Ectodermal cell (in vitro differentiated cells): ENCODE data around the gene HNRNPH1.

Experiments
- H3K27ac ChIP-seq: 2 replicates; pipeline ENCODE4 v1.7.0; 2013; ENCODE audit warnings: mild to moderate bottlenecking, low read depth, low read length; ENCODE audit not compliant: insufficient read depth, poor library complexity, severe bottlenecking
- H3K27me3 ChIP-seq: 2 replicates; pipeline ENCODE4 v1.7.0; 2013; ENCODE audit warnings: mild to moderate bottlenecking, low read length; ENCODE audit not compliant: insufficient read depth, control insufficient read depth, poor library complexity, severe bottlenecking
- H3K36me3 ChIP-seq: one replicate; pipeline ENCODE4 v1.7.0; 2013; ENCODE audit warnings: low read length; ENCODE audit not compliant: control insufficient read depth, insufficient read depth
- H3K4me1 ChIP-seq: one replicate; pipeline ENCODE4 v1.7.0; 2013; ENCODE audit warnings: low read length; ENCODE audit not compliant: control insufficient read depth, insufficient read depth
- H3K4me3 ChIP-seq: 2 replicates; pipeline ENCODE4 v1.7.0; 2013; ENCODE audit warnings: low read depth, low read length, control low read depth; ENCODE audit not compliant: insufficient read depth
- H3K9me3 ChIP-seq: 2 replicates; pipeline ENCODE4 v1.7.0; 2013; ENCODE audit warnings: mild to moderate bottlenecking, low read length, moderate library complexity; ENCODE audit not compliant: control insufficient read depth
- WGBS, 2 experiments: methylation state at CpG; one replicate each; pipeline ENCODE4 v1.1.7; 2013; ENCODE audit warnings: missing lambda C conversion rate in 2 of 2; 5-methylcytosine and 5-hydroxymethylcytosine counted together

HNRNPH1 gene

DNA sequence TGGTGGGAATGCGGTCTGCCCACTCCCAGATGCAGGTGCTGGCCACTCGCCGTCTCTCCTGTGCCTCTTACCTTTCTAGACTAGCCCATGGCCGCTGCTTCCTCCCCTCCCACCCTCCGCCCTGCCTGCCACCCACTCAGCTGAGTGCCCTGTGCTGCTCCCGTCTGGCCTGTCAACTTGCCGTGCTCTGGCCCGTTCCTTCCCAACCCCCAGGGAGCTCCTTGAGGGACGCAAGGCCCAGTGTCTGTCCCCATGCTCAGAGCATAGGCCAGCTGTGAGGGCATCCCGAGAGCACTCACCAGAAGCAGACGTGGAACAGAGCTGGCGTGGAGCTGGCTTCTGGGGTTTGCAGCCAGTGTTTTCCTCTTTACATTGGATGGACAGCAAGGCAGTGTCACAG is 20.2 kb downstream of the HNRNPH1 start:
- Histone ChIP-seq H3K4me3 (no peak overlapping the region), H3K27ac (no peak overlapping the region), H3K9me3 (no peaks in the 10 kb centered on the region), H3K36me3 (peaks cover 41% of the 10 kb centered on the region), H3K4me1 (no peaks in the 10 kb centered on the region), H3K27me3 (no peaks in the 10 kb centered on the region)
- 94 to 95% methylated on average over 12 of the region's 12 CpGs for WGBS, 2 experiments

DNA sequence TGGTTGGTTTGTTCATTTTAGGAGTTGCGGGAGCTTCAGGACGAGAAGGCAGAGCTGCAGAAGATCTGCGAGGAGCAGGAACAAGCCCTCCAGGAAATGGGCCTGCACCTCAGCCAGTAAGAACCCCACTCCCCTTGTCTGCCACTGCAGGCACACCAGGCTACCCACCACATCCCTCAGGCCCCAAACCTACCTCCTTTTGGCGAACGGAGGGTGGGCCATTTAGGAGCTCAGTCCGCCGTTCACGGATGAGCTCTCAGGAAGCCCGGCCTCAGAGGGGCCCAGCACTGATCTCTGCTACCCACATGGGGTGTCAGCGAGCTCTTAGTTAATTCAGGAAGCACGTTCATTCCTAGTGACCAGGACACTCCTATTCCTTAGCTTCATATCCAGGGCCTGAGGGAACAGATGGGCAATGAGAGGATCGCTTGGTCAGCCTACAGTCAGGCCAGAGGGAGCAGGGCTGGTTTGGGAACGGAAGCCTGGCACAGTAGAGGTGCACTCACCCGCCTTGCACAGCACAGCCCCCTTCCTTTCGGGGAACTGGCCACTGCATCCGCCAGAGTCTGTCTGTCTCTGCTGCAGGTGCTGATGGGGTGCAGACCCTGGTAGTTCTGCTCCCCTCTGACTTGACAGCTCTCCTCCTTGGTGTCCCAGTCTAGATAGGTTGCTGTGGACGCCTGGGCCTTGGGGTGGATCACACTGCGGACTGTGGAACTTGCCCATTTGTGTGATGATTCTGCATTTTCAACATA is 21.4 kb downstream of the HNRNPH1 start:
- no peaks in the 10 kb centered on the region for H3K27me3 ChIP-seq
- no peaks in the 10 kb centered on the region for H3K4me1 ChIP-seq
- no peaks in the 10 kb centered on the region for H3K9me3 ChIP-seq
- peaks cover 48% of the 10 kb centered on the region for H3K36me3 ChIP-seq
- no peak overlapping the region for H3K4me3 ChIP-seq
- no peak overlapping the region for H3K27ac ChIP-seq
- WGBS, 2 experiments = 93 to 94% methylated on average over 18 of the region's 18 CpGs

DNA sequence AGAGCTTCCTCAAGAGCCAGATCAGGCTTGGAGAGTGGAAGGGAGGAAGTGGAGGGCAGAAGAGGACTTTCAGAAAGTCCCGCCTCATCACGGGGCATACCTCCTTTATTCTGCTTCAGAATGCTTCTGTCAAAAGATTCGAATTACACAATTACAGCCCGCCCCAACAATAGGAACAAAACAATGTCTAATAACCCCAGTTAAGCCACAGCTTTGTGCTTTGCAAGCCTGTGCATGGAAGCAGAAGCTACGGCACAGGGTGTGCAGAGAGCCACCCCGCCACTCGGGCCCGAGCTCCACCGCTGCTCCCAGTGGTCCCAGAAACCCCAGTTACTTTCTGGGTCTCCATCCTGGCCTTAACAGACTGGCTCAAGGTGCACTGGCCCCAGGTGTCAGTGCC is 23.5 kb downstream of the HNRNPH1 start:
- Histone ChIP-seq H3K4me1 (no peaks in the 10 kb centered on the region), H3K27me3 (no peaks in the 10 kb centered on the region), H3K27ac (no peak overlapping the region), H3K9me3 (no peaks in the 10 kb centered on the region), H3K4me3 (no peak overlapping the region), H3K36me3 (peaks cover 47% of the 10 kb centered on the region)
- WGBS, 2 experiments = 94 to 95% methylated on average over 9 of the region's 9 CpGs

DNA sequence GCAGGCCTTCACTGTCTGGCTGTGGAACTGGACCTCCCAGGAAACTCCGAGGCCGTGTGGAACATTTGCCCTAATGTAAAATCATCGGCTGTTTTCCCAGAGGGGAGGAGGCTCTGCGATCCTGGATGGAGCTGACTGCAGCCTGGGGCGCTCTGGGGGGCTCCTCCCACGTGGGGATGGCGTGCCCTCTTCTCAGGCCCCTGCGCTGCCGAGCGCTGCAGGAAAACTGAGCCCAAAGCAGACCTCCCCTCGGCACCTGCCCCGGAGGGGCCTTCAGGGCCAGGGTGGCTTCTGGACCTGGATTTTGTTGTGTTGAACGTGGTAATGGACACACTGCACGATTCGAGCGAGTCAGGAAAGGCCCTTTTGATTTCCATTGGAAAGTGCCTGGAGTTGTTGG is 23.9 kb downstream of the HNRNPH1 start:
- Histone ChIP-seq H3K36me3 (peaks cover 51% of the 10 kb centered on the region), H3K4me3 (no peak overlapping the region), H3K9me3 (no peaks in the 10 kb centered on the region), H3K27ac (no peak overlapping the region), H3K27me3 (no peaks in the 10 kb centered on the region), H3K4me1 (no peaks in the 10 kb centered on the region)
- 96% methylated on average over 16 of the region's 16 CpGs for WGBS, 2 experiments

DNA sequence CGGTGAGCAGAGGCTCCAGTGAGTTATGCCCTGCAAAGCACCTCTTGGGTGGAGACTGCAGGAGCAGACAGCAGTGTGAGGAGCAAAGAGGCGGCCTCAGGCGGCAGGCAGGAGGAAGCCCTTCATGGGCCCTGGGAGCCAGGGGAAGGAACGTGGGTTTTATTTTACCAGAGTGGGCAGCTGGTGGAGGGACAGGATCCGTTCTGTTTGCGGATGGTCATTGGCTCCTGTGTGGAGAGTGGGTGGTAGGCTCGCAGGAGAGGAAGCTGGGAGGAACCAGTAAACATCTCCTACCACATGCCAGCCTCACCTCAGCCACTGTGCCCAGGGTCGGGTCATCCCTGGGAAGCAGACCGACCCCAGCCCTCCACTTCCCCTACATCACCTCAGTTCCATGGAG is 24.4 kb downstream of the HNRNPH1 start:
- no peaks in the 10 kb centered on the region for H3K4me1 ChIP-seq
- 84 to 86% methylated on average over 7 to 9 of the region's 9 CpGs for WGBS, 2 experiments
- H3K27ac ChIP-seq = no peak overlapping the region
- H3K4me3 ChIP-seq = no peak overlapping the region
- peaks cover 53% of the 10 kb centered on the region for H3K36me3 ChIP-seq
- H3K27me3 ChIP-seq = no peaks in the 10 kb centered on the region
- H3K9me3 ChIP-seq = no peaks in the 10 kb centered on the region

DNA sequence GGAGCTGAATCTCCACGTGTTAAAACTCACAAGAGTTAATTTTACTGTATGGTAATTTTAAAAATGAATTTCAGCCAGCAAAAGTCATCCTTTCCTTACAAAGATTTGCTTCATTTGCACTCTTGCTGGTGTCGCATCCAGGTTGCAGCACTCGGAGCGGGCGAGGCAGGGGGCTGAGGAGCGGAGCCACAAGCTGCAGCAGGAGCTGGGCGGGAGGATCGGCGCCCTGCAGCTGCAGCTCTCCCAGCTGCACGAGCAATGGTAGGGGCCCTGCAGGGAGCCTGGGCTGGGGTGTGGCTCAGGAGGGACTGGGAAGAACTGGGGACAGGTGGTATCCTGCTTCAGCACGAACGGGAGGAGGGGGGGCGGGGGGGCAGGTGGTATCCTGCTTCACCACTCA is 27.1 kb downstream of the HNRNPH1 start:
- H3K27me3 ChIP-seq = no peaks in the 10 kb centered on the region
- no peaks in the 10 kb centered on the region for H3K4me1 ChIP-seq
- H3K4me3 ChIP-seq = no peak overlapping the region
- no peaks in the 10 kb centered on the region for H3K9me3 ChIP-seq
- peaks cover 57% of the 10 kb centered on the region for H3K36me3 ChIP-seq
- WGBS, 2 experiments = 91% methylated on average over 13 of the region's 13 CpGs
- H3K27ac ChIP-seq = no peak overlapping the region

DNA sequence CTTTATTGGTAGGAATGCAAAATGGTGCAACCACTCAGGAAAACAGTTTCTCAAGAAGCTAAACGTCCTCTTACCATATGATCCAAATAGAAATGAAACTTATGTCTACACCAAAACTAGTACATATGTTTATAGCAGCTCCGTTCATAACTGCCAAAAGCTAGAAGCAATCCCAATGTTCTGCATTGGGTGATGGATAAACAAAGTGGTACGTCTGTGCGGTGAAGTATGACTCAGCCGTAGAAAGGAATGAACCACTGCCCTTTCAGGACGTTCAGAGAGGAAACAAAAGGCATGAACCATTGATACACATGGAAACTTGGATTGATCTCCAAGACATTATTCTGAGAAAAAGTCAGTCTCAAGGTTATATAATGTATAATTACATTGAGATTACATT is 27.6 kb downstream of the HNRNPH1 start:
- H3K36me3 ChIP-seq = peaks cover 59% of the 10 kb centered on the region
- no peaks in the 10 kb centered on the region for H3K4me1 ChIP-seq
- 97% methylated on average over 6 of the region's 6 CpGs for WGBS, 2 experiments
- no peak overlapping the region for H3K27ac ChIP-seq
- H3K27me3 ChIP-seq = no peaks in the 10 kb centered on the region
- no peak overlapping the region for H3K4me3 ChIP-seq
- no peaks in the 10 kb centered on the region for H3K9me3 ChIP-seq

DNA sequence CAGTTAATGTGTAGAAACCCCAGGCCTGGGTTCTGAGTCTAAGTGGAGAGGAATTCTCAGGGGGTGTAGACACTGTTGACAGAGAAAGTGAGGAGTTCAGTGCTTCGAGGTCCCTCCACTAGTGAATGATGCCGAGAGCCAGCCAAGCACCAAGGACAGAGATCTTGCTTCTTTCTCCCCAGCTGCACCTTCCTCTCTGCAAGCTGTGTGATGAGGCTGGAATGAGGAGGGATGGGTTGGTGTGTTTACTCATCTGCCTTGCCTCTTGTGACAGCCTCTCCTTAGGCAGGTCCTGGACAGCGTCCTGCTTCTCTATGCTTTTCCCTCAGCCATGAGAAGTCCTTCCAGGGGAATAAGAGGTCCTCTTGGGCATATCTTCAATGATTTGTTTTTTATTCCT is 35.3 kb downstream of the HNRNPH1 start:
- H3K4me1 ChIP-seq = peaks cover 16% of the 10 kb centered on the region
- H3K4me3 ChIP-seq = no peak overlapping the region
- no peaks in the 10 kb centered on the region for H3K27me3 ChIP-seq
- 94 to 98% methylated on average over 3 of the region's 3 CpGs for WGBS, 2 experiments
- peaks cover 31% of the 10 kb centered on the region for H3K36me3 ChIP-seq
- no peak overlapping the region for H3K27ac ChIP-seq
- no peaks in the 10 kb centered on the region for H3K9me3 ChIP-seq

DNA sequence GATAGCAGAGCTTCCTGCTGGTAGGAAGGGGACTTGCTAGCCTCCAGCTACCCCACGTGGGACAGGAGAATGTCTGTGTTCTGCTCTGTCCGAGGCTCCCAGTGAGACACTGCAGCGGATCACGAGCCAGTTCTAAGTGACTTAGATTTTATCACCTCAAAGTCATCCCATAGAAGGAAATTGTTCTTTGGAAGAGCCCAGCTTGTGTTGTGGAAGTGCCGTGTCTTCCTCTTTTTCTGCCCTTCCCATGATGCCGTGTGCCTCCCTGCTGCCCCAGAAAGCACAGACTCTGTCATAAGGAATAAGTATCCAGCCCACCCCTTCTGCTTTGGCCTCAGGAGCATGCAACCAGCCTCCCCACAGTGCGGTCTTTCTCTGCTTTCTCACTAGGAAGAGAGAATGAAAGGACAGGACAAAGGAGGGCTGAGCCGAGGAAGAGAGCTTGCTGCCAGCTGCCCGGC is 37.5 kb downstream of the HNRNPH1 start:
- Histone ChIP-seq H3K4me3 (no peak overlapping the region), H3K36me3 (peaks cover 28% of the 10 kb centered on the region), H3K4me1 (peaks cover 16% of the 10 kb centered on the region), H3K27me3 (no peaks in the 10 kb centered on the region), H3K27ac (peak overlapping the region; percentile 90), H3K9me3 (no peaks in the 10 kb centered on the region)
- 44 to 53% methylated on average over 9 of the region's 9 CpGs for WGBS, 2 experiments

DNA sequence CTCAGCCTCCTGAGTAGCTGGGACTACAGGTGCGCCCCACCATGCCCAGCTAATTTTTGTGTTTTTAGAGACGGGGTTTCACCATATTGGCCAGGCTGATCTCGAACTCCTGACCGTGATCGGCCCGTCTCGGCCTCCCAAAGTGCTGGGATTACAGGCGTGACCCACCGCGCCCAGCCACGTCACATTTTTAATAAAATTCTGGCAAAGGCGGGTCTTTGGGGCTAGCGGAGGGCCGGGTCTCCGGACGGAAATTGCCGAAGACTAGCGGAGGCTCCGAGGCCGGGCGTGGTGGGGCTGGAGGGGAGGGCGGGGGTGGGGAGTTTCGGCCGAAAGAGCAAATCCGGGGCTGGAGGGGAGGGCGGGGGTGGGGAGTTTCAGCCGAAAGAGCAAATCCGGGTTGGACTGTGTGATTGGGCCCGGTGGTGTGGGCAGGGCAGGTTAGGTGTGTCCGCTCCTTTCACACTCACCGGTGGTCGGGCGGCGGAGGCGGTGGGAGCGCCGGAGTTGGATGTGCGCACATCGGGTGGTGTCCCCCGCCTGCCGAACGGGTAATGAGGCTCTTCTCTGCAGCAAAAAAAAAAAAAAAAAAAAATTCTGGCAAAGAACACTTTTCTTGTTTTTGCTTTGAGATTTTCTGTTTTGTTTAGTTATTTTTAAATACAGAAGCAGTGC is 46.0 kb downstream of the HNRNPH1 start:
- H3K36me3 ChIP-seq = peaks cover 24% of the 10 kb centered on the region
- H3K9me3 ChIP-seq = no peaks in the 10 kb centered on the region
- no peaks in the 10 kb centered on the region for H3K27me3 ChIP-seq
- H3K27ac ChIP-seq = no peak overlapping the region
- no peaks in the 10 kb centered on the region for H3K4me1 ChIP-seq
- WGBS, 2 experiments = 94 to 95% methylated on average over 36 to 42 of the region's 42 CpGs
- no peak overlapping the region for H3K4me3 ChIP-seq
